ENCODE results near the gene KLF7. TPM values are rescaled to one million over a fixed set of nuclear protein-coding genes. Genes with fewer than 3 reads are reported as not detected.
"Not testable (repeated sequence)": the region's sequence is repeated elsewhere in the genome, so short reads cannot be mapped to it uniquely, and the experiment has no call there.

Gene KLF7
- total and polyA plus RNA-seq, 5 donors from 2014 or later, result 5.9 to 64.3 (median 9.3) TPM

DNA sequence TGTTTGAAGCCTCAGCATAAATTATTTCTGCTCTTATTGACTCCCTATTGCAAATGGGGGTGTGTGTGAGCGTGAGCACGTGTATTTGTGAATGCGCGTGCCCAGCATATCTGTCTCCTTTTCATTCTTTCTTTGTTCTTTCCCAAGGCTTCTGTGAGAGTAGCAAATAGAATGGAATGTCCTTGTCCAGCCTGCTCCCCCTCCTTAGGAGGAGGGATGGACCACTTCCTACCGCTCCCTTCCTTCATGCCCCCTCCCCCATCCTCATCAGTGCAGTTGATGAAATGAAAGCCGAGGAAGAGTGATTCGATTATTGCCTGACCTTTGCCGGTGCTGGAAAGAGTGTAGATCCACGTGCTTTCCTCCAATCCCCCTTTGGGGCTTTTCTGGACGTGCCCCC, 124.5 kb downstream of the KLF7 start:
- H3K36me3 ChIP-seq (ENCODE audit: control insufficient read depth, insufficient read depth, low read length), result no peaks in the 10 kb centered on the region
- H3K27me3 Mint-ChIP-seq, result peaks cover 9% of the 10 kb centered on the region
- H3K4me1 ChIP-seq (ENCODE audit: control insufficient read depth, insufficient read depth, low read length, poor library complexity, severe bottlenecking), result no peaks in the 10 kb centered on the region
- no peaks in the 10 kb centered on the region for H3K27me3 ChIP-seq (ENCODE audit: control insufficient read depth, insufficient read depth, low read length)
- no peak for ATAC-seq (ENCODE audit: low read depth in 2 of 2)
- H3K9me3 Mint-ChIP-seq, result peaks cover 0 to 1% (median 0%) of the 10 kb centered on the region in 7 donors
- no peak for DNase-seq
- peaks cover 0 to 5% (median 1%) of the 10 kb centered on the region in 4 donors for H3K4me1 Mint-ChIP-seq
- no peak overlapping the region for H3K4me3 ChIP-seq (ENCODE audit: low read depth, low read length)
- H3K9me3 ChIP-seq (ENCODE audit: control insufficient read depth in 2 of 2, low read length in 2 of 2), result no peaks in the 10 kb centered on the region
- no peaks in the 10 kb centered on the region for H3K36me3 Mint-ChIP-seq
- H3K27ac Mint-ChIP-seq, result no peak overlapping the region
- no peak overlapping the region for H3K27ac ChIP-seq (ENCODE audit: insufficient read depth, low read length, poor library complexity, severe bottlenecking)
- no peak overlapping the region for H3K4me3 Mint-ChIP-seq

DNA sequence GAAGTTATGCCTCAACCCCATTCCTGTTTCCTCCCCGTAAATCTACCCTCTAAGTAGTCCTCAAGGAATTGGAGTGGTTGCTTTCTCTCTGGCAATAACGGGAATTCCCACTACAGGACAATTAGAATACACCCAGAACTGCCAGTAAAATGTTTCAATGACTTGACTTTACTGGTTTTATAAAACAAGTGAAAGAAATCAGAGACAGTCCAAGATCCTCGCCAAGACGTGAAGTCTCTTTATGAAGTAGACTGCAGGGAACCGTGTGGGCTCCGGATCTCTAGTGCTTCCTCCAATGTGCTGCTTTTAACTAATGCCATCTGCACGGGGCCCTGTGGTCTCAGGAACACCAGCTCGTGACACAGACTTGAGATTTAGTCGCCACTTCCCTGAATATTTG, 125.1 kb downstream of the KLF7 start:
- Histone ChIP-seq H3K4me1 (ENCODE audit: control insufficient read depth, insufficient read depth, low read length, poor library complexity, severe bottlenecking) (no peaks in the 10 kb centered on the region), H3K4me3 (ENCODE audit: low read depth, low read length) (no peak overlapping the region), H3K27ac (ENCODE audit: insufficient read depth, low read length, poor library complexity, severe bottlenecking) (no peak overlapping the region), H3K9me3 (ENCODE audit: control insufficient read depth in 2 of 2, low read length in 2 of 2) (no peaks in the 10 kb centered on the region), H3K27me3 (ENCODE audit: control insufficient read depth, insufficient read depth, low read length) (no peaks in the 10 kb centered on the region), H3K36me3 (ENCODE audit: control insufficient read depth, insufficient read depth, low read length) (no peaks in the 10 kb centered on the region)
- H3K4me3 Mint-ChIP-seq, result no peak overlapping the region
- peaks cover 0 to under 1% (median 0%) of the 10 kb centered on the region in 4 donors for H3K4me1 Mint-ChIP-seq
- no peaks in the 10 kb centered on the region for H3K36me3 Mint-ChIP-seq
- H3K27ac Mint-ChIP-seq, result no peak overlapping the region
- H3K9me3 Mint-ChIP-seq, result peaks cover 0 to 1% (median 0%) of the 10 kb centered on the region in 7 donors
- ATAC-seq (ENCODE audit: low read depth in 2 of 2), result no peak
- no peak for DNase-seq
- peaks cover 9% of the 10 kb centered on the region for H3K27me3 Mint-ChIP-seq

DNA sequence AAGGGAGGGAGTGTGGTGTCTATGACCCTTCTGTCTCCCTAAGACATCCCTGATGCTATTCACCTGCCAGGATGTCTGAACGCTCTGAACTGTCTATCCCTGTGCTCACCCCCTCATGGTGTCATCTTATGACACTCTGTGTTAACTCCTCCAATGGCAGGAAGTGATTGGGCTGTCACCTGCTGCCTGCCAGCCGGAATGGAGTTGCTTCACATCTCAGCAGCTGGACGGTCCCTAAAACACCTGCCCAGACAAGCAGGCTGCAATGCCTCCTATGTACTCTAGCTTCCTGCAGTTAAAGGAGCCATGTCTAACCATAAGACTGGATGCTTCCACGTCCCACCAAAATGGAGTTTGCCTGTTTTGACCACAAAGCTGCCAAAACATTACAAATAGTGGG, 126.5 kb downstream of the KLF7 start:
- no peaks in the 10 kb centered on the region for H3K36me3 Mint-ChIP-seq
- ATAC-seq (ENCODE audit: low read depth in 2 of 2) (no peak), DNase-seq (no peak)
- no peak overlapping the region for H3K27ac ChIP-seq (ENCODE audit: insufficient read depth, low read length, poor library complexity, severe bottlenecking)
- no peaks in the 10 kb centered on the region for H3K27me3 ChIP-seq (ENCODE audit: control insufficient read depth, insufficient read depth, low read length)
- no peaks in the 10 kb centered on the region for H3K9me3 ChIP-seq (ENCODE audit: control insufficient read depth in 2 of 2, low read length in 2 of 2)
- H3K4me1 Mint-ChIP-seq, result no peaks in the 10 kb centered on the region
- H3K4me3 ChIP-seq (ENCODE audit: low read depth, low read length), result no peak overlapping the region
- no peak overlapping the region for H3K27ac Mint-ChIP-seq
- H3K27me3 Mint-ChIP-seq, result peaks cover 9% of the 10 kb centered on the region
- H3K9me3 Mint-ChIP-seq, result peaks cover 0 to 3% (median 0%) of the 10 kb centered on the region in 7 donors
- no peaks in the 10 kb centered on the region for H3K36me3 ChIP-seq (ENCODE audit: control insufficient read depth, insufficient read depth, low read length)
- H3K4me3 Mint-ChIP-seq, result no peak overlapping the region
- H3K4me1 ChIP-seq (ENCODE audit: control insufficient read depth, insufficient read depth, low read length, poor library complexity, severe bottlenecking), result no peaks in the 10 kb centered on the region

DNA sequence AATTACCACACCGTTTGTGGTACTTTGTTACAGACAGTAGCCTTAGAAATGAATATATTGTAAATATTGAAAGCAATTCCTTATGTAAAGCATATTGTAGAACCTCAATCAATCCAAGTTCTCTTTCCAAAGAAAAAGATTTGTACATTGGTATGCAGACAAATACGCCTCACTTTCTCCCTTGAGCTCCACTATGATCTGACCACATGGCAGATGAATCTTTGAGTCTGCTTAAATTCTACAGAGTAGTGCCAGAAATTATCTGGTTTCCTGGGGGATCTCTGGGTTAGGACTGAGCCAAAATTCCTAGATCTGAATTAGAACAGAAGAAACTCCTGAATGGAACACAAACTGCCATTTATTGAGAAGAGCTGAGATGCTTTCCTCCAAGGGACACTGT, 127.4 kb downstream of the KLF7 start:
- peaks cover 0 to 6% of the 10 kb centered on the region in 2 experiments for H3K9me3 ChIP-seq (ENCODE audit: control insufficient read depth in 2 of 2, low read length in 2 of 2)
- peaks cover 12% of the 10 kb centered on the region for H3K27me3 Mint-ChIP-seq
- no peaks in the 10 kb centered on the region for H3K4me1 ChIP-seq (ENCODE audit: control insufficient read depth, insufficient read depth, low read length, poor library complexity, severe bottlenecking)
- H3K27me3 ChIP-seq (ENCODE audit: control insufficient read depth, insufficient read depth, low read length), result no peaks in the 10 kb centered on the region
- H3K27ac ChIP-seq (ENCODE audit: insufficient read depth, low read length, poor library complexity, severe bottlenecking), result no peak overlapping the region
- no peak overlapping the region for H3K27ac Mint-ChIP-seq
- H3K4me1 Mint-ChIP-seq, result no peaks in the 10 kb centered on the region
- peaks cover 0 to 7% (median 0%) of the 10 kb centered on the region in 7 donors for H3K9me3 Mint-ChIP-seq
- H3K4me3 ChIP-seq (ENCODE audit: low read depth, low read length), result no peak overlapping the region
- ATAC-seq (ENCODE audit: low read depth in 2 of 2) (no peak), DNase-seq (no peak)
- no peak overlapping the region for H3K4me3 Mint-ChIP-seq
- H3K36me3 Mint-ChIP-seq, result no peaks in the 10 kb centered on the region
- no peaks in the 10 kb centered on the region for H3K36me3 ChIP-seq (ENCODE audit: control insufficient read depth, insufficient read depth, low read length)

DNA sequence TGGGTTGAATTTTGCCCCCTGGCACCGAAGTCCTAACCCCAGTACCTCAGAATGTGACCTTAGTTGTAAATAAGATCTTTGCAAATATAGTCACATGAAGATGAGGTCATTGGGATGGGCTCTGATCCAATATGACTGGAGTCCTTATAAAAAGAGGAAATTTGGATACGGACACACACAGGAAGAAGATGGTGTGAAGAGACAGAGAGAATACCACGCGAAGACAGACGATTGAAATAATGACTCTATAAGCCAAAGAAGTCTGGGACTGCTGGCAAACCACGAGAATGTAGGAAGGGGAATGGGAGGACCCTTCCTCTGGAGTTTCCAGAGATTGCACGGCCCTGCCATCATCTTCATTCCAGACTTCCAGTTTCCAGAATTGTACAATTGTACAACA, 127.9 kb downstream of the KLF7 start:
- Mint-ChIP-seq H3K9me3 (peaks cover 0 to 7% (median 0%) of the 10 kb centered on the region in 7 donors), H3K27me3 (peaks cover 12% of the 10 kb centered on the region), H3K36me3 (no peaks in the 10 kb centered on the region), H3K4me3 (no peak overlapping the region), H3K27ac (no peak overlapping the region), H3K4me1 (no peaks in the 10 kb centered on the region)
- Histone ChIP-seq H3K27me3 (ENCODE audit: control insufficient read depth, insufficient read depth, low read length) (no peaks in the 10 kb centered on the region), H3K27ac (ENCODE audit: insufficient read depth, low read length, poor library complexity, severe bottlenecking) (no peak overlapping the region), H3K4me3 (ENCODE audit: low read depth, low read length) (no peak overlapping the region), H3K4me1 (ENCODE audit: control insufficient read depth, insufficient read depth, low read length, poor library complexity, severe bottlenecking) (no peaks in the 10 kb centered on the region), H3K36me3 (ENCODE audit: control insufficient read depth, insufficient read depth, low read length) (no peaks in the 10 kb centered on the region), H3K9me3 (ENCODE audit: control insufficient read depth in 2 of 2, low read length in 2 of 2) (peaks cover 0 to 6% of the 10 kb centered on the region in 2 experiments)
- ATAC-seq (ENCODE audit: low read depth in 2 of 2) (no peak), DNase-seq (no peak)

DNA sequence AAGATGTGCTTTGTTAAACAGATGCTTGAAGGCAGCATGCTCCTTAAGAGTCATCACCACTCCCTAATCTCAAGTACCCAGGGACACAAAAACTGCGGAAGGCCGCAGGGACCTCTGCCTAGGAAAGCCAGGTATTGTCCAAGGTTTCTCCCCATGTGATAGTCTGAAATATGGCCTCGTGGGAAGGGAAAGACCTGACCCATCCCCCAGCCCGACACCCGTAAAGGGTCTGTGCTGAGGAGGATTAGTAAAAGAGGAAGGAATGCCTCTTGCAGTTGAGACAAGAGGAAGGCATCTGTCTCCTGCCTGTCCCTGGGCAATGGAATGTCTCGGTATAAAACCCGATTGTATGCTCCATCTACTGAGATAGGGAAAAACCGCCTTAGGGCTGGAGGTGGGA, 128.7 kb downstream of the KLF7 start:
- peaks cover 12% of the 10 kb centered on the region for H3K27me3 Mint-ChIP-seq
- H3K4me3 ChIP-seq (ENCODE audit: low read depth, low read length); DNase-seq; H3K9me3 Mint-ChIP-seq; ATAC-seq (ENCODE audit: low read depth in 2 of 2); H3K4me3 Mint-ChIP-seq; H3K27ac Mint-ChIP-seq; H3K4me1 ChIP-seq (ENCODE audit: control insufficient read depth, insufficient read depth, low read length, poor library complexity, severe bottlenecking); H3K27ac ChIP-seq (ENCODE audit: insufficient read depth, low read length, poor library complexity, severe bottlenecking); H3K36me3 ChIP-seq (ENCODE audit: control insufficient read depth, insufficient read depth, low read length); H3K4me1 Mint-ChIP-seq; H3K9me3 ChIP-seq (ENCODE audit: control insufficient read depth in 2 of 2, low read length in 2 of 2); H3K27me3 ChIP-seq (ENCODE audit: control insufficient read depth, insufficient read depth, low read length); H3K36me3 Mint-ChIP-seq: not testable (repeated sequence)

DNA sequence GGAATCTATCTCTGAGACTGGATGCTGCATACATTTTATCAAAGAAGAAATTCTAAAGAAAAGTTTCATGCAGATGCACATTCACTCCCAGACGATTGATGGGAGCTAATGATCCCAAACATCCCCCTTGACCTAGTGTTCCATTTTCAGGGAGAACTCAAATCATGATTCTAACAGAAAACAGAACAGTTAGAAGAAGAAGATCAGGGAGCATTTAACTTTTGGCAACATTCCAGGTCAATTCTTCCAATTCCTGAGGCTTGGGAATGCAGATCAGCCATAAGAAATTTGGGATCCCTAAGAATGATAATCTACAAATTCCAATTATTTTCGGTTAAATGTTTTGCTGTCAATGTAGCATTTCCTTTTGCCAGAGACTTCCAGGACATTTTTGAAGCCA, 129.9 kb downstream of the KLF7 start:
- no peaks in the 10 kb centered on the region for H3K27me3 ChIP-seq (ENCODE audit: control insufficient read depth, insufficient read depth, low read length)
- Mint-ChIP-seq H3K27ac (no peak overlapping the region), H3K27me3 (peaks cover 12% of the 10 kb centered on the region), H3K4me1 (no peaks in the 10 kb centered on the region), H3K4me3 (no peak overlapping the region), H3K36me3 (no peaks in the 10 kb centered on the region), H3K9me3 (peaks cover 0 to 7% (median 0%) of the 10 kb centered on the region in 7 donors)
- no peak overlapping the region for H3K27ac ChIP-seq (ENCODE audit: insufficient read depth, low read length, poor library complexity, severe bottlenecking)
- no peak overlapping the region for H3K4me3 ChIP-seq (ENCODE audit: low read depth, low read length)
- no peak for ATAC-seq (ENCODE audit: low read depth in 2 of 2)
- H3K4me1 ChIP-seq (ENCODE audit: control insufficient read depth, insufficient read depth, low read length, poor library complexity, severe bottlenecking), result no peaks in the 10 kb centered on the region
- H3K9me3 ChIP-seq (ENCODE audit: control insufficient read depth in 2 of 2, low read length in 2 of 2), result peaks cover 0 to 6% of the 10 kb centered on the region in 2 experiments
- DNase-seq, result no peak
- no peaks in the 10 kb centered on the region for H3K36me3 ChIP-seq (ENCODE audit: control insufficient read depth, insufficient read depth, low read length)

DNA sequence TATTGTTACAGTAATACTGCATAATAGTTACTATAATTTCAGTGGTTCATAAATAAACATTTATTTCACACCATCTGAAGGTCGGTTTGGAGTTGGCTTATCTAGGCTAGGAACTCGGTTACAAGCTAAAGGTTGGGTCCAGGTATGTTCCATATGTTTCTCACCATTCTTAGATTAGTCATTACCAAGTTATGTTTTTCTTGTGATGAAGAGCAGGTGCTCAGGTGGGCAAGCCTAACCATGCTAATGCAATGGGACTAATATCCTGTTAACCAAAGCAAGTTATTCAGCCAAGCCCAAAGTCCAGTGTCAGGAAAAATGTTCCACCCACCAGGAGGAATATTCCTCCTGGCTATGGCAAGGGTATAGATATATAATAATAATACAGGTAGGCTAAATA, 133.3 kb downstream of the KLF7 start:
- Histone ChIP-seq H3K4me3 (ENCODE audit: low read depth, low read length) (no peak overlapping the region), H3K36me3 (ENCODE audit: control insufficient read depth, insufficient read depth, low read length) (no peaks in the 10 kb centered on the region), H3K27ac (ENCODE audit: insufficient read depth, low read length, poor library complexity, severe bottlenecking) (no peak overlapping the region), H3K9me3 (ENCODE audit: control insufficient read depth in 2 of 2, low read length in 2 of 2) (peaks cover 0 to 6% of the 10 kb centered on the region in 2 experiments), H3K27me3 (ENCODE audit: control insufficient read depth, insufficient read depth, low read length) (no peaks in the 10 kb centered on the region), H3K4me1 (ENCODE audit: control insufficient read depth, insufficient read depth, low read length, poor library complexity, severe bottlenecking) (no peaks in the 10 kb centered on the region)
- no peak for DNase-seq
- Mint-ChIP-seq H3K9me3 (peaks cover 0 to 7% (median 2%) of the 10 kb centered on the region in 7 donors), H3K27me3 (peaks cover 9% of the 10 kb centered on the region), H3K36me3 (no peaks in the 10 kb centered on the region), H3K27ac (no peak overlapping the region), H3K4me3 (no peak overlapping the region), H3K4me1 (no peaks in the 10 kb centered on the region)
- no peak for ATAC-seq (ENCODE audit: low read depth in 2 of 2)
